Raji (cell line): ENCODE data around the gene E4F1.

Experiments
- POLR2A ChIP-seq: IDR thresholded peaks from 2 replicates; pipeline ENCODE4 v1.6.1; 2011; ENCODE audit warnings: low read depth, low read length, control low read depth; ENCODE audit not compliant: insufficient read depth

The E4F1 gene

DNA sequence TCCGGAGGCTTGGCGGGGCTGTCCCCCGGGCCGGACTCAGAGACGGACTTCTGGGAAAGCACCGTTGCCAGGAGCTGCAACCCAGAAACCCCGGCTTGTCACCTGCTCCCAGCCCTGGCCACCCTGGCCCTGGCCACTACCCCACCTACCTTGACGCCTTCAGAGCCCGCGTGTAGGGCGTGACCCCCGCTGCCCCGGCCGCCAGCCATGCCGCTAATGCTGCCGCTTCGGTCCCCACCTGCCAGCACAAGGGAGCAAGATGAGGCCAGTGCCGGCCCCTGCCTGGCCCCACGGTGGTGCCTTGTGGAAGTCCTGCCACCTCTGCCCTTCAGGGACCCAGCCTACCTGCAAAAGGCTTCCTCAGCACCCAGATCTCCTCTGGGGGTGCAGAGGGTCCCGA lies 38.4 kb upstream of the E4F1 start:
- no peak for TF ChIP-seq POLR2A

GRCh38 chr16:2186064-2186463 lies 37.3 kb upstream of the E4F1 start:
- no peak for TF ChIP-seq POLR2A

DNA sequence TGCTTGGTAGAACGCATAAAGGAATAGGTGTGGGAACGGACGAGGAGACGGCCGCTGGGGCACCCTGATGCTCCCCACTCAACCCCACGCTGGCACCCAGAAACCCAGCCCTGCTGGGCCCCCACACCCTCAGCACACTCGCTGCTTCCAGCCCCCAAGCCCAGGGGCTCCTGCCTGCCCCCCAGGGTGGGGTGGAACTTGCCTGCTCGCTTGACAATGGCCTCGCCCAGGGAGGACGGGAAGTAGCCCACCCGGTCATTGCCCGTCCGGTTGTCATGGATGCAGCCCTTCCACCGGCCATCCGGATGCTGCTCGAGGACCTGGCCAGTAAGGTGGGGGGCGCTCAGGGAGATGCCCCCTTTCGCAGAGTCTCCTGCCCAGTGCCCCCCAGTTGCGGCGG lies 36.9 kb upstream of the E4F1 start:
- TF ChIP-seq POLR2A, result no peak

GRCh38 chr16:2187212-2187611 lies 36.2 kb upstream of the E4F1 start:
- no peak for TF ChIP-seq POLR2A

DNA sequence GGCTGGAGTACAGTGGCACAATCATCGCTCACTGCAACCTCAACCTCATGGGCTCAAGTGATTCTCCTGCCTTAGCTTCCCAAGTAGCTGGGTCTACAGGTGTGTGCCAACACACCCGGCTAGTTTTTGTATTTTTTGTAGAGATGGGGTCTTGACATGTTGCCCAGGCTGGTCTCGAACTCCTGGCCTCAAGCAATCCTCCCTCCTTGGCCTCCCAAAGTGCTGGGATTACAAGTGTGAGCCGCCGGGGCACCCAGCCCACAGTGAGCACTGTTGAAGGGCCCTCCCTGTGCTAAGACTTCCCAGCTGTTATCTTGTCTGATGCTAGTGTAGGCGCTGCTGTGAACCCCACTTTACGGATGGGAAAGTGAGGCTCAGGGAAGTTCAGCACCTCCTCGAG lies 35.0 kb upstream of the E4F1 start:
- TF ChIP-seq POLR2A, result no peak

DNA sequence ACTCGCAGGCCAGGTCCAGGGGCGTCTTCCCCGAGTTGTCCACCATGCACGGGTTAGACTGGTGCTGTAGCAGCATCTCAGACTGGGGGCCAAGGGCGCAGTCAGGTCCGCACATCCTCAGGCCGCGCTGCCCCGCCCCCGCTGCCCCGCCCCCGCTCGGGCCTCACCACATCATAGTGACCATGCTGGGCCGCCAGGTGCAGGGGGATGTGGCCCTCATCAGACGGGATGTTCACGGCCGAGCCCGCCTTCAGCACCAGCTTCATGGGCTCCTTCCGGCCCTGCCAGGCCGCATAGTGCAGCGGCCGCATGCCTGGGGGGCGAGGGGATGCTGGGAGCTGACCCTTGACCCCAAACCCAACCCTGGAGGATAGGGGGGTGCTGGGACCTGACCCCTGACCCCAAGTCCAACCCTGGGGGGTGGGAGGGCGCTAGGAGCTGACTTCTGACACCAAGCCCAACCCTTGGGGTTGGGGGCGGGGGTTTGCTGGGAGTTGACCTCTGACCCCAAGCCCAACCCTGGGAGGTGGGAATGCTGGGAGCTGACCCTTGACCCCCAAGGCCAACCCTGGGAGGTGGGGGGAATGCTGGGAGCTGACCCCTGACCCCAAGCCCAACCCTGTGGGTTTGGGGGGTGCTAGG lies 34.0 kb upstream of the E4F1 start:
- TF ChIP-seq POLR2A, result no peak

DNA sequence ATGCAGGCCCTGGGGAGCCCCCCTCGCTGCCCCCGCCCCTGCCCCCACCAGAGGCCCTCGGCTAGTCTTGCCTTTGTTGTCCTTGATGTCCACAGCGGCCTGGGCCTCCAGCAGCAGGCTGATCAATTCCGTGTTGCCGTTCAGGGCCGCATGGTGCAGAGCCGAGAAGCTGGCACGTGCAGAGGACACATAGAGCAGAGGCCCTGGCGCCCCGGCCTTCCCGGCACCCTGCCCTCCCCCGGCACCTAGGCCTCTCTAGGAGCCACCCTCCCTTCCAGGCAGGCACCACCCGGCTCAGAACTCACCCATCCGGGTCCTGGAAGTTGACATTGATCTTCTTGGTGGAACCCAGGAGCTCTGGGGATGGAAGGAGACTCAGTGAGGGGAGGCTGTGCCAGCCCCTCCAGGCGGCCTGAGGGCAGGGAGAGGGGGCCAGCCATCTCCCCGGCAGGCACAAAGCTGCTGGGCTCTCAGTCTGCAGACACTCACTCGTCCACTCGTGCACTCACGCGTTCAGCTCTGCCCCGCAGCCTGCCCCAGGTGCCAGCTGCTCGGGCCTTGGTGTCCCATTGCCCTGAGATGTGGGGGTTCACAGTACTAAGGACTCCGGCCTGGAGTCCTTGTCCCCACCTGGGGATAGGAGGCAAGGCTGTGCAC lies 33.3 kb upstream of the E4F1 start:
- no peak for TF ChIP-seq POLR2A

- TF ChIP-seq POLR2A, result no peak
These were observed 32.5 kb upstream of the E4F1 start for GRCh38 chr16:2190659-2191445.

GRCh38 chr16:2191446-2191706 lies 32.0 kb upstream of the E4F1 start:
- TF ChIP-seq POLR2A, result no peak

GRCh38 chr16:2194166-2194834 lies 29.1 kb upstream of the E4F1 start:
- TF ChIP-seq POLR2A, result no peak

DNA sequence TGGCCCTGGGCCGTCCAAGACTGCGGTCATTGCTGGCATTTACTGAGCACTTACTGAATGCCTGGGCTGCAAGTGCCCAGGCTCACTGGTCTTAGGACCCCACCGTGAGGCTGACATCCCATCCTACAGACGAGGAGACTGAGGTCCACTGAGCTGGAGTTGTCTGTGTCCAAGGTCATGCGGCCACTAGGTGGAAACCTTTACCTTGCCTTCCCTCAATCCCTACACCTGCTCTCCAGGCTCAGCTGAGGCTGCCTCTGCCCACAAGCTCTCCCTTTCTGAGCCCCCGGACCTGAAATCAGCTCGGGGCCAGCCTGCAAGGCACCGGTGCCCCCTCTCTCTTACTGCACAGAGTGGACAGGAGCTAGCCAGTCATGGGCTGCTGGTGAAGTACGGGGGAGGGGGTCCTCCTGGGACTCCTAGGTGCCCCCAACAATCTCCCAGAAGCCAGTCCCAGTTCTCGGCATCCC lies 28.5 kb upstream of the E4F1 start:
- no peak for TF ChIP-seq POLR2A

DNA sequence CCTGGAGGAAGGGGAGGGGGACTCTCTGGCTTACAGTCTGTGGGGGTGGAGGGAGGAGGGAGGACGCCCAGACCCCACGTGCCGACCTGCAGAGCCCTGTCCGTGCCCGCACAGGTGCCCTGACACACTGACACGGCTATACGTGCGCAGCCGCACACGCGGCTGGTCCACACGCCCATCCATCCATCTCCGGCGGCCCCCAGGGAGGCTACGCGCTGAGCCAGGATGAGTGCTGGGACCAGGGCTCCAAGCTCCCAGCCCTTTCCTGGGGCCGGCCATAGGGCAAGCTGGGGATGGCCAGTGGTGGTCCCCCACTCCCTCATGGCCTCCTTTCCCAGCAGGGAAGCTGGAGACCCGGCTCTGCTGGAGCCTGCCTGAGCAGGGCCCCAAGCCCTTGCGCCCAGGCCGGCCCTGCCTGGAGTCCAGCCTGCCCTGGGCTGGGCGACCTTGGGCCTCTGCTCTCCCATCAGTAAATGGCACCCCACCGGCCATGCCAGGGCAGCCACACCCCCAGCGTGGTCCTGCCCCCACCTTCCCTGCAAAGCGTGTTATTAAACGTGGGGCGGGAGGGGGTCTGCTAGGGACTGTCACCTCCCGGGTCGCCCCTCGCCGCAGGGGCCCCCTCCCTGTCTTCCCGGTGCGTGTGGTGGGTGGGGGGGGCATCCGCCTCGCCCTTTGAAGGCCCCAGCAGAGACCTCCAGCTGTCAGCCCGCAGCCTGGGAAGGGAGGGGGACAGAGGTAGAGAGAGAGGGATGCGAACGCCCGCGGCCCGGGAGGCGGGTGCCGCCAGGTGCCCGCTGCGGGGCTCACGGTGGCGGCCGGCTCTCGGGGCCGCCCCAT lies 27.8 kb upstream of the E4F1 start:
- TF ChIP-seq POLR2A, result no peak

GRCh38 chr16:2196162-2196980 lies 27.0 kb upstream of the E4F1 start, which contains the start of gene CASKIN1:
TSS of gene CASKIN1 (minus strand) at chr16:2196605. CDS start at chr16:2196432, 173 bp downstream.
- TF ChIP-seq POLR2A, result no peak

GRCh38 chr16:2196981-2197511 lies 26.3 kb upstream of the E4F1 start:
- no peak for TF ChIP-seq POLR2A

- TF ChIP-seq POLR2A, result no peak
These were observed 25.6 kb upstream of the E4F1 start for GRCh38 chr16:2197765-2198164.
